ENCODE data around the gene DNAJA4. TPM values are rescaled to one million over a fixed set of nuclear protein-coding genes. Genes with fewer than 3 reads are reported as not detected.

DNAJA4 gene
- total and polyA plus RNA-seq, 12 donors, result 11.7 to 43.5 (median 21.8) TPM

DNA sequence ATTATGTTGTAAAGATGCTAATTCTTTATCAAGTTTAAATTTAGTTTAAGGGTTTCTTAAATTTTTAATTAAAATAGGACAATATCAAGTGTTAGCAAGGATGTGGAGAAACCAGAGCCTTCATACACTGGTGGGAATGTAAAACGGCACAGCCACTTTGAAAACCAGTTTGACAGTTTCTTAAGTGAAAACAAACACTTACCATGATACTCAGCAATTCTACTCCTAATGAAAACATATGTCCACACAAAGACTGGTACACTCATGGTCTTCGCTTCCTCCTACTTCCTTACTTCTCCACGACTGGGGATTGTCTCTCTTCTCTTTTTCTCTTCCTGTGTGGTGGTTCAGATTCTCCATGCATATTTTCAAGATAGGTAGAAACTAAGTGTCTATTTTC is 25.9 kb downstream of the DNAJA4 start:
- H3K27me3 ChIP-seq, result no peaks in the 10 kb centered on the region
- TF ChIP-seq POLR2A (IDR thresholded peaks at IDR 0.05), result no peak
- TF ChIP-seq, protein P1, sequence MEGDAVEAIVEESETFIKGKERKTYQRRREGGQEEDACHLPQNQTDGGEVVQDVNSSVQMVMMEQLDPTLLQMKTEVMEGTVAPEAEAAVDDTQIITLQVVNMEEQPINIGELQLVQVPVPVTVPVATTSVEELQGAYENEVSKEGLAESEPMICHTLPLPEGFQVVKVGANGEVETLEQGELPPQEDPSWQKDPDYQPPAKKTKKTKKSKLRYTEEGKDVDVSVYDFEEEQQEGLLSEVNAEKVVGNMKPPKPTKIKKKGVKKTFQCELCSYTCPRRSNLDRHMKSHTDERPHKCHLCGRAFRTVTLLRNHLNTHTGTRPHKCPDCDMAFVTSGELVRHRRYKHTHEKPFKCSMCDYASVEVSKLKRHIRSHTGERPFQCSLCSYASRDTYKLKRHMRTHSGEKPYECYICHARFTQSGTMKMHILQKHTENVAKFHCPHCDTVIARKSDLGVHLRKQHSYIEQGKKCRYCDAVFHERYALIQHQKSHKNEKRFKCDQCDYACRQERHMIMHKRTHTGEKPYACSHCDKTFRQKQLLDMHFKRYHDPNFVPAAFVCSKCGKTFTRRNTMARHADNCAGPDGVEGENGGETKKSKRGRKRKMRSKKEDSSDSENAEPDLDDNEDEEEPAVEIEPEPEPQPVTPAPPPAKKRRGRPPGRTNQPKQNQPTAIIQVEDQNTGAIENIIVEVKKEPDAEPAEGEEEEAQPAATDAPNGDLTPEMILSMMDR (IDR thresholded peaks at IDR 0.05), result no peak
- H3K36me3 ChIP-seq (replicated peaks in 1 of 2), result peaks cover 0 to 53% of the 10 kb centered on the region in 2 donors
- 79 to 89% (median 86%) methylated on average over 3 of the region's 3 CpGs for WGBS, 4 donors
- no peak for DNase-seq
- H3K4me3 ChIP-seq, result no peak overlapping the region
- intact Hi-C loops (cut with DNase I), result no loop called here
- no peaks in the 10 kb centered on the region for H3K9me3 ChIP-seq (replicated peaks in 1 of 3)
- H3K4me1 ChIP-seq (replicated peaks in 1 of 2), result no peaks in the 10 kb centered on the region
- H3K27ac ChIP-seq, result no peak overlapping the region

DNA sequence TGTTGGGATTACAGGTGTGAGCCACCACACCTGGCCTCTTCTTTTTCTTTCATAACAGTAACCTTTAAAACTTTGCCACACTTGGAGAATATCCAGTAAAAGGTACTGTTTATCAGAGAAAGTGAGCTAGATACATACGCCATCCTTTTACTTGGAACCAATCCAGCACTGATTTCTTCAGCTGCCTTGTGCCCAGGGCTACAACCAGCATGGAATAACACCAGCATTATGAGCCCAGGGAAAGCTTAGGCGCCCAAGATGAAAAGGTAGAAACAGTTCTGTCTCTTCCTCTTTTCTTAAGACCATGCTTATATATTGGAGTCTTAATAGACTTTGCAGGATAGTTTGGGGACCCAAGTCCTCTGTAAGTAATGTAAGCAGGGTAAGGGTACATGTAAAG is 26.7 kb downstream of the DNAJA4 start:
- no peak overlapping the region for H3K27ac ChIP-seq
- WGBS, 4 donors, result 45 to 76% (median 63%) methylated on average over 2 of the region's 2 CpGs
- no peaks in the 10 kb centered on the region for H3K9me3 ChIP-seq (replicated peaks in 1 of 3)
- H3K4me3 ChIP-seq, result no peak overlapping the region
- H3K36me3 ChIP-seq (replicated peaks in 1 of 2), result peaks cover 0 to 44% of the 10 kb centered on the region in 2 donors
- TF ChIP-seq, protein P1 (IDR thresholded peaks at IDR 0.05), result no peak
- TF ChIP-seq POLR2A (IDR thresholded peaks at IDR 0.05), result no peak
- H3K4me1 ChIP-seq (replicated peaks in 1 of 2), result no peaks in the 10 kb centered on the region
- DNase-seq, result no peak
- intact Hi-C loops (cut with DNase I), result no loop called here
- H3K27me3 ChIP-seq, result no peaks in the 10 kb centered on the region

GRCh38 chr15:78291698-78292097 is 27.3 kb downstream of the DNAJA4 start:
- Histone ChIP-seq H3K27ac (no peak overlapping the region), H3K9me3 (replicated peaks in 1 of 3) (no peaks in the 10 kb centered on the region), H3K4me3 (no peak overlapping the region), H3K4me1 (replicated peaks in 1 of 2) (no peaks in the 10 kb centered on the region), H3K27me3 (no peaks in the 10 kb centered on the region), H3K36me3 (replicated peaks in 1 of 2) (peaks cover 0 to 38% of the 10 kb centered on the region in 2 donors)
- WGBS, 4 donors, result 96 to 100% (median 100%) methylated on average over 2 of the region's 2 CpGs
- TF ChIP-seq, protein P1 (IDR thresholded peaks at IDR 0.05), result no peak
- no peak for TF ChIP-seq POLR2A (IDR thresholded peaks at IDR 0.05)
- no peak for DNase-seq
- intact Hi-C loops (cut with DNase I), result no loop called here

GRCh38 chr15:78292219-78292618 is 27.9 kb downstream of the DNAJA4 start:
- H3K27me3 ChIP-seq, result no peaks in the 10 kb centered on the region
- WGBS, 4 donors, result 89 to 100% (median 97%) methylated on average over 1 of the region's 1 CpG
- no peak for DNase-seq
- no peak overlapping the region for H3K27ac ChIP-seq
- TF ChIP-seq, protein P1 (IDR thresholded peaks at IDR 0.05), result no peak
- TF ChIP-seq POLR2A (IDR thresholded peaks at IDR 0.05), result no peak
- peaks cover 0 to 35% of the 10 kb centered on the region in 2 donors for H3K36me3 ChIP-seq (replicated peaks in 1 of 2)
- H3K4me3 ChIP-seq, result no peak overlapping the region
- no peaks in the 10 kb centered on the region for H3K4me1 ChIP-seq (replicated peaks in 1 of 2)
- no peaks in the 10 kb centered on the region for H3K9me3 ChIP-seq (replicated peaks in 1 of 3)
- intact Hi-C loops (cut with DNase I), result no loop called here
